Neural crest cell (in vitro differentiated cells): ENCODE measurements around the gene CNTNAP2. TPM values are rescaled to one million over a fixed set of nuclear protein-coding genes. Genes with fewer than 3 reads are reported as not detected.

Source experiments
- DNase-seq: peaks from one replicate; pipeline ENCODE4 v3.0.0; 2021; ENCODE audit warnings: low read depth, mixed read lengths, low spot score
- H3K27ac Mint-ChIP-seq: one replicate; pipeline ENCODE4 v1.8.0; 2021; ENCODE audit warnings: mild to moderate bottlenecking, mixed read lengths; ENCODE audit not compliant: unreplicated experiment
- H3K27me3 Mint-ChIP-seq: 2 replicates; pipeline ENCODE4 v1.8.0; 2021; ENCODE audit warnings: low read depth, mild to moderate bottlenecking, mixed read lengths
- H3K36me3 Mint-ChIP-seq: 2 replicates; pipeline ENCODE4 v1.8.0; 2021; ENCODE audit warnings: low read depth, mild to moderate bottlenecking, mixed read lengths
- H3K4me1 Mint-ChIP-seq: 2 replicates; pipeline ENCODE4 v1.8.0; 2021; ENCODE audit warnings: mixed read lengths
- H3K4me3 Mint-ChIP-seq: one replicate; pipeline ENCODE4 v1.8.0; 2021; ENCODE audit warnings: mild to moderate bottlenecking, mixed read lengths
- H3K9me3 Mint-ChIP-seq: 2 replicates; pipeline ENCODE4 v1.8.0; 2021; ENCODE audit warnings: mixed read lengths
- CTCF ChIP-seq: fragments of 200-600 bp; sonication (generic); conservative IDR thresholded peaks from 2 replicates; pipeline ENCODE4 v1.5.0; 2021; ENCODE audit warnings: antibody characterized with exemption, mild to moderate bottlenecking
- total RNA-seq: library from RNA; stranded (reverse); gene quantifications from 2 replicates; pipeline ENCODE4 v1.2.1, GENCODE V29; 2021

Gene CNTNAP2
- total RNA-seq, 1 donor from 2014 or later, result 12.9 TPM

- H3K27me3 Mint-ChIP-seq, result no peaks in the 10 kb centered on the region
- H3K9me3 Mint-ChIP-seq, result no peaks in the 10 kb centered on the region
- H3K4me3 Mint-ChIP-seq, result no peak overlapping the region
- no peaks in the 10 kb centered on the region for H3K36me3 Mint-ChIP-seq
- H3K27ac Mint-ChIP-seq, result no peak overlapping the region
- TF ChIP-seq CTCF, result no peak
- DNase-seq, result no peak
- H3K4me1 Mint-ChIP-seq, result no peaks in the 10 kb centered on the region
These were observed 203.0 kb downstream of the CNTNAP2 start for GRCh38 chr7:146319629-146320028.

GRCh38 chr7:146321301-146321700, 204.7 kb downstream of the CNTNAP2 start:
- H3K9me3 Mint-ChIP-seq, result no peaks in the 10 kb centered on the region
- no peaks in the 10 kb centered on the region for H3K36me3 Mint-ChIP-seq
- DNase-seq, result no peak
- H3K27ac Mint-ChIP-seq, result no peak overlapping the region
- H3K4me1 Mint-ChIP-seq, result no peaks in the 10 kb centered on the region
- TF ChIP-seq CTCF, result no peak
- H3K27me3 Mint-ChIP-seq, result no peaks in the 10 kb centered on the region
- H3K4me3 Mint-ChIP-seq, result no peak overlapping the region

GRCh38 chr7:146331369-146331768, 214.8 kb downstream of the CNTNAP2 start:
- DNase-seq, result no peak
- Mint-ChIP-seq H3K9me3 (peaks cover 10% of the 10 kb centered on the region), H3K36me3 (no peaks in the 10 kb centered on the region), H3K4me3 (no peak overlapping the region), H3K27me3 (no peaks in the 10 kb centered on the region), H3K4me1 (no peaks in the 10 kb centered on the region), H3K27ac (no peak overlapping the region)
- TF ChIP-seq CTCF, result no peak

GRCh38 chr7:146345251-146345650, 228.7 kb downstream of the CNTNAP2 start:
- H3K27me3 Mint-ChIP-seq, result no peaks in the 10 kb centered on the region
- no peak for TF ChIP-seq CTCF

GRCh38 chr7:146346096-146346495, 229.5 kb downstream of the CNTNAP2 start:
- no peak for DNase-seq
- no peak overlapping the region for H3K27ac Mint-ChIP-seq
- H3K4me3 Mint-ChIP-seq, result no peak overlapping the region
- no peaks in the 10 kb centered on the region for H3K9me3 Mint-ChIP-seq
- no peaks in the 10 kb centered on the region for H3K36me3 Mint-ChIP-seq
- peaks cover 5% of the 10 kb centered on the region for H3K4me1 Mint-ChIP-seq
- no peaks in the 10 kb centered on the region for H3K27me3 Mint-ChIP-seq
- no peak for TF ChIP-seq CTCF

More at GRCh38 chr7:146345251-146345650, 228.7 kb downstream of the CNTNAP2 start:
- DNase-seq, result no peak
- no peak overlapping the region for H3K4me3 Mint-ChIP-seq
- H3K9me3 Mint-ChIP-seq, result no peaks in the 10 kb centered on the region
- no peak overlapping the region for H3K27ac Mint-ChIP-seq
- no peaks in the 10 kb centered on the region for H3K36me3 Mint-ChIP-seq
- H3K4me1 Mint-ChIP-seq, result peaks cover 5% of the 10 kb centered on the region

- no peak overlapping the region for H3K27ac Mint-ChIP-seq
- no peaks in the 10 kb centered on the region for H3K36me3 Mint-ChIP-seq
- H3K27me3 Mint-ChIP-seq, result no peaks in the 10 kb centered on the region
- H3K4me3 Mint-ChIP-seq, result no peak overlapping the region
- no peaks in the 10 kb centered on the region for H3K4me1 Mint-ChIP-seq
- TF ChIP-seq CTCF, result no peak
- H3K9me3 Mint-ChIP-seq, result peaks cover 3% of the 10 kb centered on the region
- DNase-seq, result no peak
These were observed 238.6 kb downstream of the CNTNAP2 start for GRCh38 chr7:146355216-146355615.
